NCI-H2107 treated with DMSO at 0.1 percent for 48 hours (cell line): ENCODE results near the gene ARG2.

Experiments
- DNase-seq: peaks from one replicate; lab custom pipeline; 2025; ENCODE audit not compliant: unreplicated experiment; lab: John Stamatoyannopoulos, UW

Gene ARG2

DNA sequence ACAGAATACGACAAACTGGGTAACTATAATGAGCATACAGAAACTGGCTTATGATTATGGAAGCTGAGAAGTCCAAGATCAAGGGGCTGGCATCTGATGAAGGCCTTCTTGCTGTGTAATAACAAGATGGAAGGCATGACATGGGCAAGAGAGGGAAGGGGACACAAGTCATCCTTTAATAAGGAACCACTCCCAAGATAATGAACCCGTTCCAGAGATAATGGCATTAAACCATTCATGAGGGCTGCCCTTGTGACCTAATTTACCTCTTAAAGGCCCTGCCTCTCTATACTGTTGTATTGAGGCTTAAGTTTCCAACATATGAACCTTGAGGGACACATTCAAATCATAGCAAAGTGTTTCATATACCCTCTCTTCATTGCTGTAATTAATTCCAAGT is 59.3 kb downstream of the ARG2 start:
- no peak for DNase-seq

DNA sequence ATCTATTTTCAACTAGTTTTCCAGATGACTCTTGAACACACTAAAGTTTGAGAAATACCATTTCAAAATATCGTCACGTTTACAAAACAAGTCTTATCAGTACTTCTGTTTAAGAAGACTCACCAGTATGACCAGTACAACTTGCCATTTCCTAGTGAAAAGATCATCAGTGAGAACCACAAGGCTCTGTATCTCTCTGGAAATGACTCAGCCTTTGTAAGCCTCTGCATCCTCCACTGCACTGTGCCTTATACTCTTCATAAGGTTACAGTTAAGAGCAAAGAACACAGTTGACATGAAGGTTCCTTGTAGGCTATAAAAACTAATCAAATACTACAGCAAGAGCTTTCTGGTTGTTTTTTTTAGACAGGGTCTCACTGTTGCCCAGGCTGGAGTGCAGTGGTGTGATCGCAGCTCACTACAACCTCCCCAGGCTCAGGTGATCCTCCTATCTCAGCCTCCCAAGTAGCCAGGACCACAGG is 60.4 kb downstream of the ARG2 start:
- no peak for DNase-seq

DNA sequence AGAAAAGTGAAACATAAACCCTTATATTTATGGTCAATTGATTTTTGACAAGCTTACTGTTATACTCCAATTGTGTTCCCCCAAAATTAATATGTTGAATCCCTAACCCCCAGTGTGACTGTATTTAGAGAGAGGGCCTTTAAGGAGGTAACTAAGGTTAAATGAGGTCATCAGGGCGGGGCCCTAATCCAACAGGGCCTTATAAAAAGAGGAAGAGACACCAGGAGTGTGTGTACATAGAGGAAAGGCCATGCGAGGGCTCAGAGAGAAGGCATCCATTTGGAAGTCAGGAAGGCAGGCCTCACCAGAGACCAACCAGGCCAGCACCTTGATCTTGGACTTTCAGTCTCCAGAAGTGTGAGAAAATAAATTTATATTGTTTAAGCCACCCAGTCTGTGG is 61.2 kb downstream of the ARG2 start:
- DNase-seq, result no peak

DNA sequence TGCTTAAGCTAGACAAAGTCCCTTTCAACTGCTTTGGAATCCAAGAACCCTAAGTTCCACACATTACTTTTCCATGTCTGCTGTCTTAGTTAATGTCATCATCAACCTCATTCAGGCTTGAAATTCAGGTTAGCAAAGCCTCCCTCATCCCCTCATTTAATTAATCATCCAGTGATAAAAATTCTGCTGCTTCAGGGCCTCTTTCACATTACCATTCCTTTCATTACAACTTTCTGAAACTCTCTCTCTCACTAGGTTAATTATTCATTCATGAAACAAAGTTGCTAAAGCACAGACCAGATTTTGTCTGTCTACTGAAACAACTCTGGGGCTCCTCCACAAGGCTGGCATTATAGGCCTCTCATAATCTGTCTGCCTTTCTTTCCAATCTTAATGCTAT is 64.1 kb downstream of the ARG2 start:
- no peak for DNase-seq

DNA sequence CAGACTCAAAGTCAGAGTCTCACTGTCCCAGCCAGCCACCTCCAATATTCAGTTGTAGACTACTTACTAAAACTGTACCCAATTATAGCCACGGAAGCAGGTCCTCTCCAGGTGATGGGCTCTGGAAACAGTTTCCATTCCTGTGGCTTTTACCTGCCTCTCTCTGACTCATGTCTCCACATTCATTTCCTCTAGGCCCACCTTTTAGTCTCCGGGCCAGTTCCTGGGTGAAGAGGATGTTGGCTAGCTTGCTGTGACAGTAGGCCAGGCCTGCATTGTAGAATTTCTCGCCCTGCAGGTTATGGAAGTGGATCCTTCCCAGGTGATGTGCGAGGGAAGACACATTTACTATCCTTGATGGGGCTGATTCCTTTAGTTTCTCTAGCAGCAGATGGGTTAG is 70.3 kb downstream of the ARG2 start:
- no peak for DNase-seq

DNA sequence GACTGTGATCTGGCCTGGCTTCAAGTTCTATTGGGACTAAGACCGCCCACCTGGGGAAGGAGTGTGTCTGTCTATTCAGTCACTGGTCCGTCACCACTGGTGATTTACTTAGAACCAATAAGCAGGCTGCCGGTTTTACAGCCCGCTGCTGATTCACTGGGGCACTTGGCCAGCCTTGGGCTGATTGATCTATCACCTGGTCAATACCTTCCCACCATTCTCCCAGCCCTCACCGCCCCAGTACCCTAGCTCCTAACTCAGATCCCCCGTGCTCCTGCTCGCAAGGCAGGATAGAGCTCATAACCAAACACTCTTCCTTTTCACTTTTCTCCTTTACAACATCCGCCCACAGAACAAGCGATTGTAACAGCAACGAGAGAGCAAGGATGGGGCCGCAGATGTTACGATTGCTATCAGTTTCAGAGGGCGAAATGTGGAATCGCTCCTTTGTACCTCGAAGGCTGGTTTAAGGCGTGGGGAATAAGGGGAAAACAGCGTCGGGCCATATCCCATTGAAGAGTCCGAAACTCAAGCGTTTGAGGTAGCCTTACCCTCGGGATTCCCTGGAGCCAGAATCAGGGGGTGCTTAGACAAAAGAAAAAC is 75.2 kb downstream of the ARG2 start:
- peak; percentile 94 for DNase-seq

DNA sequence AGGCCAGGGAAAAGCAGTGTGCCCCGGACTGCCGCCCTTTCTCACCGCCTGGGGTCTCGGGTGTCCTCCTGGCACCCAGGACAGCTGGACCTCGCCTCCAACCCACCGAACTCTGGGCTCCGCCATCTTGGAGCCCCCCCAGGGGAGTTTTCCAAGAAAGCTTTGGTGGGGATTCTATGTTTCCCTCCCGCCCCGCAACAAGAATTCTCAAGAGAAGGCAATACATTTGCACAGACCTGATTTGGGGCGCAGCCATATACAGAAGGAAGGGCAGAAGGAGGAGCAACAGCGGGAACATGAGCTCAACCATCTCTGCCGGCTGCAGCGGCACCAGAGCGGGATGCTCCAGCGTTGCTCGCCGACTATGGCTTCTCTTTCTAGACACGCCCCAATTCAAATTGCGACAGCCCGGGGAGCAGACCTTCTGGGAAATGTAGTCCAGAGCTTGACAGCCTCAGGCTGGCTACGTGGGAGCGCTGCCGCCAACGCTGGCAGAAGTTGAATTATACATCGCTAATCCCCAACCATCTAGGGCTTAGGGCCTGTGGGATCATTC is 75.8 kb downstream of the ARG2 start, which contains the start of gene RDH11:
Gene RDH11, minus strand, starts transcription at position 371 of the 556 bp plus-strand sequence. Its CDS starts 61 bp downstream, at position 310.
- DNase-seq, result peak; percentile 97

DNA sequence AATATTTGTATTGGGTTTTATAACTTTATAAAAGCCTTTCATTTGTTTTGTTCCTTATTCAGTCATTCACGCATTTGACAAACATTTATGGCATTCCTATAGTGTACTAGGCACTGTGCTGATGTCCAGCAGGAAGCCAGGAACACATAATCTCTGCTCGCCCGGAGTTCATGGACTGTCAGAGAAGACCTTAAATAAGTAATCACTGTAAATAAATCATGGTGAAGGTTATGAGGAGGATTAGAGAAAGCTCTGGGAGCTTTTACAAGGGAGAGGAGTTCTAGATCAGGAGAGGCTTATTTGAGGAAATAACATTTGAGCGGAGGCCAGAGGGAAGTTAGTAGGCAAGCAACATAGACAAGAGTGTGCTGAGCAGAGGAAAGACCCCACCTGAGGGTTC is 77.3 kb downstream of the ARG2 start:
- DNase-seq, result no peak

DNA sequence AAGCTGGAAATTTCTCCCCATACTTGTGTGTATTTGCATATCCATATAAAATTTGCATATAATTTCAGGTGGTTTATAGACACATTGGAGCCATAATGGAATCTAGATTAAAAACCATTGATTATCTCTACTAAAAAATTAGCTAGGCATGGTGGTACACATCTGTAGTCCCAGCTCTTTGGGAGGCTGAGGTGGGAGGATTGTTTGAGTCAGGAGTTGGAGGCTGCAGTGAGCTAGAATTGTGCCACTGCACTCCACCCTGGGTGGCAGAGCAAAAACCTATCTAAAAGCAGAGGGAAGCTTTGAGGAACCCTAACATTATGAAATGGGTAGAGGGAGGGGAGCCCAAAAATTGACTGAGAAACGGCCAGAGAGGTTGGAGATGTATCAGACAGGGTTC is 78.5 kb downstream of the ARG2 start:
- DNase-seq, result no peak
